HG03175 (cell line): ENCODE measurements around the gene PHACTR3.

Experiments
- ATAC-seq: cut with Tn5 transposase; IDR thresholded peaks from one replicate; pipeline ENCODE4 v1.9.1; 2021; ENCODE audit warnings: mild to moderate bottlenecking, moderate library complexity; ENCODE audit not compliant: unreplicated experiment

Gene PHACTR3

GRCh38 chr20:59688356-59688755 is 84.0 kb downstream of the PHACTR3 start:
- ATAC-seq = no peak

DNA sequence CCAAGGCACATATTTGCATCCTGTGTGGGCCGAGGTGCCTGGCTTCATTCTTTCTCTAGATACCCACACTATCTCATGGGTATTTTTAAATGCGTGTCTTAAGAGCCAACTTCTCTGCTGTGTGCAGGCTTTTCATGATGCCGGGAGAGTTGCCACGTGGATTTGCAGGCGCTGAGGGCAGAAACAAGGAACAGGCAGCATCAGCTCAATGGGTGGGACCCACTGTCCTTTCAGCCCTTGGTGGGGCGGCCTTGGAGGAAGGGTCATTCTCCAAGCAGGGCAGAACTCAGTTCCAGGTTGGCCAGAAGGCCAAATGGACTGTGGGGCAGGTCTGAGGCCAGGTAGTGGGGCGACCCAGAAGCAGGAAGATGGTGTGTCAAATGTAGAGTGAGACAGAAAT is 84.7 kb downstream of the PHACTR3 start:
- no peak for ATAC-seq

DNA sequence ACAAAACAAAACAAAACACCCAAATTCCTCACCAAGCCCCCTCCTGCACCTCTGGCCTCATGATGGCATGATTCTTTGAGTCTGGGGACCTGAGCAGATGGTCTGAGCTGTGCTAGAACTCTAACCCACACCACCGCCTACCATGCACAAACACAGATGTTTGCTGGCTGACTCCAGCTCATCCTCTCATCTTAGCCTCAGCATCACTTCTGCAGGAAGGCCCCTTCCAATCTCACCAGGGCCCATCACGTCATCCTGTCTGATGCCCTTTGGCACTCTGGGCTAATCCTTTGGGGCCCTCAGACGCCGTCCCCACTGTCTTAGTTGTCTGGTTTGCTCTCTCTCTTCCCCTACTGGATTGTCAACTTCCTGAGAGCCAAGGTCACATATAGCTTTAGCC is 85.8 kb downstream of the PHACTR3 start:
- ATAC-seq = no peak

GRCh38 chr20:59690976-59691375 is 86.6 kb downstream of the PHACTR3 start:
- ATAC-seq = no peak

DNA sequence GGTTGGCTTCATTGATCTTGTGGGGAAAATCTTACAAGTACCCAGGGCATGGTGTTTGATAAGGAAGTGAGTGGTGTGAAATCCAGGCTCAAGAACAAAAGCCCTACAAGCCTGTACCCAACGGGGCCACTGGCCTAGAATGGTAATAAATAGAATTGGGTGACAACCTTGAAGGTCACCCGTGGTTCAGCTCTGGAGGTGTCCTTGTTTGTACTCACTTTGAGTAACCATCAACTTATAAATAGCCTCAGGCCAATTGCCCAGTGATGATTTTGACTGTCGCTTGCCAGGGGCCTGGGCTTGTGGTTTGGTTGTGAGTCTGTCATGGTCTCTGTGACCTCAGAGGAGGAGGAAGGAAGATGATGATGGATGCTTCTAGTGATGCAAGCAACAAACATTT is 87.8 kb downstream of the PHACTR3 start:
- ATAC-seq = no peak

DNA sequence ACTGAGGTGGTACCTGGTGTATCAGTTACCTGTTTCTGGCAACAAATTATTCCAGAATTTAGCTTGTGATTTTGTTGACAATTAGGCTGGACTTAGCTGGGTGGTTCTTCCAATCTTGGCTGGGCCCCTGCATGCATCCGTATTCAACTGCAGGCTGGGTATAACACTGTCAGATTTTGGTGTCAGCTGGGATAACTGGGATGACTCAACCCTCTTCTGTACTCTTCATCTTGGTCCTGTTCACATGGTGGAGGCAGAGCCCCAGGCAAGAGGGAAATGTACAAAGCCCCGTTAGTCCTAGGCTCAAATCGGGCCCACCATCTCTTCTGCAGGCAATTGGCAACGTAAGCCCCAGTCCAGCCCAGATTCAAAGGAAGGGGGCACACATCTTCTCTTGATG is 89.2 kb downstream of the PHACTR3 start:
- ATAC-seq = no peak

DNA sequence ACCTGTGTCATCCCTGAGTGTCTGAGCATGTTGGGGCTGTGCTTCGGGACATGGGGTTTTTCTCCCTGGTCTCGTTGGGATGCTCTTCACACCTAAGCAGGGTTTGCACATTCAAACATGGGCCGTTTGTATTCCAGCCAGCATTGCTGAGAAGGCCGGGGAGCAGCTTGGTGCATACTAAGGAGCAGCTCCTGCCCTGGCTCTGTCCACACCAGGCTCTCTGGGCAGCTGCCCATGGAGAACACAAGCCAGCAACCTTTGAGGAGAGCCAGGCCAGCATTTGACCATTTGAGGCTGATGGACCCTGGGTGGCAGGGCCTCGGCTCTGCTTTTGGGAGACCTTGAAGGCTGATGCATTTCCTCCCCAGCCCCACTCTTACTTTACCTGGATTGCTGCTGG is 92.1 kb downstream of the PHACTR3 start:
- no peak for ATAC-seq

DNA sequence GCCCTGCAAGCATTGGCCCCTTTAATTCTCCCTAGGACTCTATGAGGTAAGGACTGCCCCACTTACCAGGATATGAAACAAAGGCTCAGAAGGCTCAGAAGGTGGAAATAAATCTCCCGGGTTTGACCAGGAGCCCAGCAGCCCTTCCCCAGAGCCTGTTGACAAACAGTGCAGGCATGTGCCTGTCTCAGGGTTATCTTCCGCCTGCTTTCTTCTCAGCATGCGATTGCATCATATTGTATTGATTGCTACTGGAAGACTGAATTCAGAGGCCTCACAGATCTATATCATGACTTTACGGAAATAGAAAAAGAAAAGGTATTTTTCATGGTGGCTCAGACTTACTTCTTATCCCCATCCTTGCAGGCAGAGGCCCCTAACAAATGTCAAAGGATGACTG is 92.7 kb downstream of the PHACTR3 start:
- ATAC-seq = no peak

- ATAC-seq = no peak
These were observed 94.3 kb downstream of the PHACTR3 start for GRCh38 chr20:59698598-59698997.

GRCh38 chr20:59701236-59701635 is 96.9 kb downstream of the PHACTR3 start:
- ATAC-seq = no peak

- ATAC-seq = no peak
These were observed 98.7 kb downstream of the PHACTR3 start for GRCh38 chr20:59703046-59703445.

DNA sequence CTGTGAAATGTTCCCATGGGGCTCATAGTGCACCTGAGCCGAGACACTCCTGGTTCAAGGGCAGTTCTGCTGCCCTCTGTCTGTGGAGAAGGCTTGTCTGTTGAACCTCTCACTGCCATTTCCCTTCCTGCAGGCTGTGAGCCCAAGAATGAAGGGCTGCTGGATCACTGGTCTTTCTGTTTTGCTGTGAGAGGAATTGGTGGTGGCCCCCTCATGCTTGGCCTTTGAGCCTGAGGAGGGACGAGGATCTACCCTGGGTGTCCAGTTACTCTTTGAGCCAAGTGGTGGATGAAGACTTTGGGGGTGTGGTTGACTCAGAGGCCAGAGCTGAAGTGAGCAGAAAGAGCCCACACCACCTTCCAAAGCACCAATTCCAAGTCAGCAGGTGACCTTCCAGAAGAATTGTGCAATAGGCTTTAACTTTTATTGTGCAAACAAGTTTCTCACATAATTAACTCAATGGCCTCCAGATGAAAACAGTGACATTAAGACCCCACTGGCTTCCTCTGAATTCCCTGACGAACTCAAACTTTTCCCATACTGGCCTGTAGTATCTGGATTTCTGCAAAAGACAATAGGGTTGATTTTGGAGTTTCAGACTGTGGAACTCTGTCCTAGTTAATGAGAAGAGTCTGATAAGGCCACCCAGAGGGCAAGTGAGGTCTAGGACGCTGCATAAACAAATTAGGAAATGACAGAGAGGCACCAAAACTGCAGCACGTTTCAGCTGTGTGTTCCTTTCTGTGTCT is 101.5 kb downstream of the PHACTR3 start:
- ATAC-seq = no peak

- ATAC-seq = no peak
These were observed 102.0 kb downstream of the PHACTR3 start for GRCh38 chr20:59706400-59706693.

DNA sequence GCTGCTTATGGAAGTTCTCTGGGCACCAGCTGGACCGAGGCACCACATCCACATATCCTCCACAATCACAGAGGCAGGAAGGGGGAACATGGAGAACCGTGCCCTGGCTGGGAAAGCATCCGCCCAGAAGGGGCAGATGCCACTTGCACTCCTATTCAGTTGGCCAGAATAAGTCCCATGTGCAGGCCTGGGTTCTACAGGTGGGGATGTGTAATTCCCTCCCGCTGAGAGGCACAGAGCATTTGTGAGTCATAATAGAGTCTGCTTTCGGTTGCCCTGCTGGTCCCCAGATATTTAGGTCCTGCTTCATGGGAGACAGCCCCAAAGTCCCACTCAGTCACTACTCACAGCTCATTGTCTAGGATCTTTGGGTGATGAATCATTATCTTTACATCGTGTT is 104.0 kb downstream of the PHACTR3 start:
- no peak for ATAC-seq

GRCh38 chr20:59709636-59710035 is 105.3 kb downstream of the PHACTR3 start:
- ATAC-seq = no peak

GRCh38 chr20:59718071-59718470 is 113.7 kb downstream of the PHACTR3 start:
- no peak for ATAC-seq

DNA sequence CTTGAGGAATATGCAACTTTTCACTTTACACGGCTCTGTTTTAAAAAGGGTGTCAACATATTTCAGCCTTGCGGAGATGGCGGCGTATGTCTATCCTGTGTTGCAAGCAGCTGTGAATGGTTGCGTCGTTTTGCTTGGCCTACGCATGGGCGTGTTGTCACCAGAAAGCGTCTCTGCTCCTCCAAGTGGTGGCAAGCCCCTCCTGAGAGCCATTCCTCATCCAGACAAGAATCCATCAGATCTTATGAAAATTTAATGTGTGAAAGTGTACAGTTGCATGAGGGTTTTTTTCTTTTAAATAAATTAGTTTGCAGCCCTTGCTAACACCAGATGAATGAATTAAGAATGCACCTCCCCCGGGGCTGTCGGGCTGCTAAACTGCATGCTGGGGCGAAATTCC is 114.4 kb downstream of the PHACTR3 start:
- ATAC-seq = no peak

- ATAC-seq = no peak
These were observed 115.7 kb downstream of the PHACTR3 start for GRCh38 chr20:59720013-59720412.

DNA sequence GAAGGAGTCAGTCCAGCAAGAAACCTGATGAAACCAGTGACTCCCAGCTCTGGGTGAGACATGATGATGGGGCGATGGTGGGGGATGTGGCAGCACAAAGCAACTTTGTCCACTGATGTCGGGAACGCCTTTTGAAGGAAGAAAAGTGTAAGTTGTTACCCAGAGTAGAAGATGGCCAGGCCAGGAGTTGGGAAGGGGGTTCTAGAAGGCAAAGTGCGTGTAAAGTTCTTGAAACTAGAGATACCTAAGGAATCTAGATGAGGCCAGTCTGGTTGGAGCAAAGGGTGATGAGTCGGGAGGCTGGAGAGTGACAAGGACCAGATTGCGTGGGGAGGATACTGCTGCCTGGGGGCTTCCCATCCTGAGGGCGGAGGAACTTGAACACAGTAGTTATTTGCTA is 117.0 kb downstream of the PHACTR3 start:
- no peak for ATAC-seq

GRCh38 chr20:59723108-59723500 is 118.8 kb downstream of the PHACTR3 start:
- no peak for ATAC-seq

GRCh38 chr20:59723607-59724456 is 119.5 kb downstream of the PHACTR3 start:
- no peak for ATAC-seq
